Activated CD4-positive, alpha-beta T cell treated with anti-CD3 and anti-CD28 coated beads, Interleukin-2, amount 50 U/mL, for 16 hours (primary cell): ENCODE results near the gene HTRA3.

Source experiments
- DNase-seq: peaks from one replicate; pipeline ENCODE4 v3.0.0-alpha.2; 2020

Gene HTRA3

DNA sequence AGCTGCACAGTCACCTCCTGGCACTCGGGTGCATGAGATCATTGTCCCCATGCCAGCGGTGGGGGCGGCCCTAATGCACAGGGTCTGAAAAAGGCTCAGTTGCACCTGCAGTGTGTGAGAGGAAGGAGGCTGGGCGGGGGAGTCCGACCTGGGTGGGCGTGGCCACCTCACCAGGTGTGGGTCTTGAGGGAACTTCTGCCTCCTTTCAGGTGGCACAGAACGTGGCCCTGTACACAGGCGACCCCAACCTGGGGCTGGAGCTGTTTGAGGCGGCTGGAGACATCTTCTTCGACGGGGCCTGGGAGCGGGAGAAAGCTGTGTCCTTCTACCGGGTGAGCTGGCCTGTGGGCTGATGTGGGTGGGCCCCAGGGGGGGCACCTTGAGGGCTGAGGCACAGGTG, 34.3 kb upstream of the HTRA3 start:
- no peak for DNase-seq

DNA sequence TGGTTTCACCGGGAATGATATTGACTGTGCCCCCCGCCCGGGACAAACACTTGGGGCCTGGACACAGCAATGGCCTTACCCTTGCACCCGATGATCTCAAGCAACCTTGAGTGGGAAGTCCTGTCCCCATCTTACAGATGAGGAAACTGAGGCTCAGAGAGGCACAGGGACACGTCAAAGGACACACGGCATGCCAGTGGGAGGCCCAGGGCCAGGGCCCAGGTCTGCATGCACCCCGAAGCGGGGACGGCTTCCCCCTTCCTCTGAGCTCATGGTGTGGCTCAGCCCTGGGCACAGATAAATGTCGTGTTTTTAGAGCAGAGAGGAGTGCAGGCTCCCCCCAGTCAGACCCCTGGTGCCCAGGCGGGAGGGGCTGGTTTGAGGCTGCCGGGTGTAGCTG, 33.9 kb upstream of the HTRA3 start:
- DNase-seq = no peak

DNA sequence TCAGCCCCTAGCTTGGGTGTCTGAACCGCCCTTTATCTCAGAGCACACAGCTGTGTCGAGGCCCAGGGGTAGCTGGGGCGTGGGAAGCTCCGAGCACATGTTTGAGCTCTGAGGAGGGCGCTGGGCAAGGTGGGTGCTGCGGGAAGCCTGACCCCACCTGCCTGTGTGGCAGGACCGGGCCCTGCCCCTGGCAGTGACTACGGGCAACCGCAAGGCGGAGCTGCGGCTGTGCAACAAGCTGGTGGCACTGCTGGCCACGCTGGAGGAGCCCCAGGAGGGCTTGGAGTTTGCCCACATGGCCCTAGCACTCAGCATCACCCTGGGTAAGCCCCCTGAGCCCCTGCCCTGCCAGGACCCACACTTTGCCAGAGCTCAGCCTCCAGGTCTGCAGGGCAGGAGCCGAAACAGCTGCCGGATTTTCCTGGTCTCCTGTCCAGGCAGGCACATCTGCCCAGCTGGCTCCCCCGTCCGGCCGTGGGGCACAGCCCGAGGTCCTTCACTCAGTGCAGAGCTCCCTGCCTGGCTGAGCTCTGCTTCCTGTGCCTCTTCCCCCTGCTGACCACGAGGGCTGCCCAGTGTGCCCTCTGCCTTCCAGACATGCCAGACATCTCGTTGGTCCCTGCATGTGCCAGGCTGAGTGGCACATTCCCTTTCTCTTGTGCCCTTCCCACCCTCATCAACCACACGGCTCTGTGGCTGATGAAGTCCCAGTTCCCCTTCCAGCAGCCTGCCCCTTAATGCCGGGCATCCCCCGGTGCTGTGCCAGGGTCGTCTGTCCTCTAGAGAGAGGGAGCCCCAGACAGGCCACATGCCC, 33.2 kb upstream of the HTRA3 start:
- DNase-seq = no peak

- DNase-seq = no peak
These were observed 32.7 kb upstream of the HTRA3 start for GRCh38 chr4:8236920-8237195.

DNA sequence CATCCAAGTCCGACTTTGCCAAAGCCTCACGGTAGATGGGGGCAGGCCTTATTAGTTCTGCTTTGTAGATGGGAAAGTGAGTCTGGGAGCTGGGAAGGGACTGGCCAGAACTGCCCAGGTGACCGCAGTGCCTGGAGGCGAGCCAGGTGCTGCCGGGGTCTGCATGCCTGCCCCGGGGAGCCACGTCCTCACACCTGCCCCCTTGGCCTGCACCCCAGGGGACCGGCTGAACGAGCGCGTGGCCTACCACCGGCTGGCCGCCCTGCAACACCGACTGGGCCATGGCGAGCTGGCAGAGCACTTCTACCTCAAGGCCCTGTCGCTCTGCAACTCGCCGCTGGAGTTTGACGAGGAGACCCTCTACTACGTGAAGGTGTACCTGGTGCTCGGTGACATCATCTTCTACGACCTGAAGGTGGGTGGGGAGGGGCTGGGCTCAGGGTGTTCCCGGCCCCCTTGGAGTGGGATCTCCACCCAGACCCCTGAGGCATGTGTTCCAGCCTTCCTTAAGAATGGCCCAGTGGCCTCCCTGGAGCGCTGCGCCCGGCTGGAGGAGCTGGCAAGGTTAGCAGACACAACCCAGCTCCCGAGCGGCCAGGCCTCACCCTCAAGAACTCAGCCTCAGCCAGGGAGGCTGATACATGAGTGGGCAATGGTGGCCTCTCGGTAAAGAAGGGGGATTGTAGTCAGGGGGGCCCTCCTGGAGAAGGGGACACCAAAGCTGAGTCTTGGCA, 32.1 kb upstream of the HTRA3 start:
- DNase-seq = no peak

DNA sequence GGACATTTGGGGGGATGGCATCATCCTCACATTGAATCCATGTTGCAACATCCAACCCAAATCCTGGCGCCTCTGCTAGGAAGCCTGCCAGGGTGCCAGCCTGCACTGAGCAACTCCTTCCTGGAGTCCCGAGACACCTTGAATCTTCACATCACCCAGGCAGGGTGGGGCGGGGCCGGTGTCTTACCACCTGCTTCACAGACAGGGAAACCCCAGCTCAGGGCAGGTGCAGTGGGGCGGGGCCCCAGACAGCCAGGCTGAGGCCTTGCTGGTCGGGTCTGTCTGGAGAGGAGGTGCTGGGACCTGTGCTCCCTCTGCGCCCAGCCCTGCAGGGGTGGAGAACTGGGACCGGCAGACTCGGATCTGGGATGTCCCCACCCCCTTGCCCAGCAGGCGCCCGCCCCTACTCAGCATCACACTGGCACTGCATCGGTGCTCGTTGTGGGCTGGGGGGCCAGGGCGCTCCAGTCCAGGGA, 31.5 kb upstream of the HTRA3 start:
- no peak for DNase-seq

GRCh38 chr4:8238515-8239053, 31.0 kb upstream of the HTRA3 start:
- no peak for DNase-seq

GRCh38 chr4:8239226-8239625, 30.3 kb upstream of the HTRA3 start:
- DNase-seq = no peak

- no peak for DNase-seq
These were observed 29.9 kb upstream of the HTRA3 start for GRCh38 chr4:8239661-8240060.

GRCh38 chr4:8240211-8241041, 29.1 kb upstream of the HTRA3 start:
- no peak for DNase-seq

GRCh38 chr4:8241211-8241779, 28.3 kb upstream of the HTRA3 start:
- no peak for DNase-seq

DNA sequence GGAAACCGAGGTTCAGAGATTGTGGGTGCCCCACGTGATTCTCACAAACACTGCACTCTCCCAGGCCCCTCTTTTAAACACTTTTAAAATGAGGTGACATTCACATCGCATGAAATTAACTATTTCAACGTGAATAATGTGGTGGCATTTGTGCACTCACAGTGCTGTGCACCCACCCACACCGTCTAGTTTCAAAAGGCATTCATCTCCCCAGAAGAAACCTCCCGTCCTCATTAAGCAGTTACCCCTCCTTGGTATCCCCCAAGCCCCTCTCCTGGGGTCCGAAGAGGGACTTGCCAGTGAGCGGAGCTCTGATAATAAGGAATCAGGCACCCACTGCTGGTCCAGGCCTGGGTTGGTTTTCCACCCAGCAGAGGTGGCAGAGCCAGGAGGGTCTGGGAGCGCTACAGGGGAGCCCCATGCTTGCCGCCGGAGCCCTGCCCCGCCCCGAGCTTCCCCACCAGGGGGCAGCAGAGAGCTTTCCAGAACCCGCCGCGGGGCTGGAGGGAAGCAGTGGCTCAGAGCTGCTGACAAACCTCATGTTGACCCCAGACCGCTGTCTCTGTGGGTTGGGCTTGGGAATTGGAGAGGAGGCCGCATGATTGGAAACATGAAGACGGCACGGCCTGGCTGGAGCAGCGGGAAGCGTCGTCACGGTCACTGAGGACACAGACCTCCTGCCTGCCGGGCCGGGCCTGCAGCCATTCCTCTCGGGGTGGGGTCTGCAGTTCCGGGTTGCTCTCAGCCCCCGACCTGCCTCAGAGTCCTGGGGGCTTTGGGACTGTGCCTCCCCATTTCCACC, 27.5 kb upstream of the HTRA3 start:
- DNase-seq = peak; percentile 78

DNA sequence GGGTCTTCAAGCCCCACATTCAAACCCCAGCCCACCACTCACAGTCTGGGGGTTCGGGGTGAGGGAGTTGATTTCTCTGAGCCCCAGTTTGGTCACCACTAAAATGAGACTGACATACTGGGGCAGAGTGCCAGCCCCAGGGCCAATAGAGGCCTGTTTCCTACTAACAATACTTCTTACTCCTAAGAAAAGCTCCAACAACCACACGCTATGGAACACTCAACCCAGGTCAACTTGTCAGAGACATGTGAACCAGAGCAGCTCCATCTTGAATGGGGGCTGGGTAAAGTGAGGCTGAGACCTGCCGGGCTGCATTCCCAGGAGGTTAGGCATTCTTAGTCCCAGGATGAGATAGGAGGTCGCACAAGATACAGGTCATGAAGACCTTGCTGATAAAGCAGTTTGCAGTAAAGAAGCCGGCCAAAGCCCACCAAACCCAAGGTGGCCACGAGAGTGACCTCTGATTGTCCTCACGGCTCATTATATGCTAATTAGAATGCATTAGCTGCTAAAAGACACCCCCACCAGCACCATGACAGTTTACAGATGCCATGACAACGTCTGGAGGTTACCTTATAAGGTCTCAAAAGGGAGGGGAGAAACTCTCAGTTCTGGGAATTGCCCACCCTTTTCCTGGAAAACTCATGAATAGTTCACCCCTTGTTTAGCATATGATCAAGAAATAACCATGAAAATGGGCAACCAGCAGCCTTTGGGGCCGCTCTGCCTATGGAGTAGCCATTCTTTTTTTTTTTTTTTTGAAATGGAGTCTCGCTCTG, 26.6 kb upstream of the HTRA3 start:
- no peak for DNase-seq

GRCh38 chr4:8244001-8244757, 25.4 kb upstream of the HTRA3 start:
- DNase-seq = no peak

- no peak for DNase-seq
These were observed 24.6 kb upstream of the HTRA3 start for GRCh38 chr4:8244931-8245460.

- no peak for DNase-seq
These were observed 23.4 kb upstream of the HTRA3 start for GRCh38 chr4:8245884-8246833.

GRCh38 chr4:8247047-8247930, 22.3 kb upstream of the HTRA3 start:
- DNase-seq = no peak

GRCh38 chr4:8248091-8248490, 21.5 kb upstream of the HTRA3 start:
- DNase-seq = no peak
